OCI-LY1 (cell line): Measurements from ENCODE around the gene ZDHHC16.

ENCODE experiments used
- H2AFZ ChIP-seq: fragments of 200-600 bp; sonication (generic), shearing (Covaris generic); 2 replicates; pipeline ENCODE4 v1.6.0; 2014; ENCODE audit warnings: antibody characterized with exemption, mild to moderate bottlenecking, low read length
- H3F3A ChIP-seq: fragments of 200-600 bp; sonication (generic), shearing (Covaris generic); 2 replicates; pipeline ENCODE4 v1.6.0; 2014; ENCODE audit warnings: mild to moderate bottlenecking, antibody characterized with exemption, low read length, moderate library complexity; ENCODE audit not compliant: insufficient read depth
- H3K27ac ChIP-seq: fragments of 200-600 bp; sonication (generic); 2 replicates; pipeline ENCODE4 v1.5.1; 2014; ENCODE audit warnings: low read length, mixed run types, mild to moderate bottlenecking, low read depth; ENCODE audit not compliant: poor library complexity, severe bottlenecking
- H3K27me3 ChIP-seq: fragments of 200-600 bp; sonication (generic); 2 replicates; pipeline ENCODE4 v1.6.0; 2014; ENCODE audit warnings: antibody characterized with exemption, mild to moderate bottlenecking, low read length, moderate library complexity; ENCODE audit not compliant: insufficient read depth
- H3K36me3 ChIP-seq: fragments of 200-600 bp; sonication (generic); 2 replicates; pipeline ENCODE4 v1.6.1; 2014; ENCODE audit warnings: mild to moderate bottlenecking, antibody characterized with exemption, low read length, moderate library complexity, mixed read lengths; ENCODE audit not compliant: insufficient read depth
- H3K4me1 ChIP-seq: fragments of 200-600 bp; sonication (generic); 2 replicates; pipeline ENCODE4 v1.5.1; 2014; ENCODE audit warnings: mild to moderate bottlenecking, low read length, moderate library complexity; ENCODE audit not compliant: insufficient read depth, severe bottlenecking
- H3K4me2 ChIP-seq: fragments of 200-600 bp; sonication (generic), shearing (Covaris generic); 2 replicates; pipeline ENCODE4 v1.6.1; 2014; ENCODE audit warnings: low read length
- H3K4me3 ChIP-seq: fragments of 200-600 bp; sonication (generic); 2 replicates; pipeline ENCODE4 v1.5.1; 2014; ENCODE audit warnings: low read length, low read depth, mild to moderate bottlenecking, mixed read lengths; ENCODE audit not compliant: poor library complexity, severe bottlenecking
- H3K79me2 ChIP-seq: fragments of 200-600 bp; shearing (Covaris generic); 2 replicates; pipeline ENCODE4 v1.6.1; 2016; ENCODE audit warnings: mixed run types, low read length, mixed read lengths; ENCODE audit not compliant: insufficient read depth
- H3K9ac ChIP-seq: fragments of 200-600 bp; sonication (generic), shearing (Covaris generic); 2 replicates; pipeline ENCODE4 v1.6.1; 2014; ENCODE audit warnings: mild to moderate bottlenecking, low read length, mixed read lengths
- H3K9me2 ChIP-seq: fragments of 200-600 bp; sonication (generic), shearing (Covaris generic); 2 replicates; pipeline ENCODE4 v1.6.1; 2014; ENCODE audit warnings: low read depth, mild to moderate bottlenecking, low read length, mixed read lengths
- H3K9me3 ChIP-seq: fragments of 200-600 bp; shearing (Covaris generic); 2 replicates; pipeline ENCODE4 v1.6.1; 2014; ENCODE audit warnings: low read length, mixed read lengths
- H4K20me1 ChIP-seq: fragments of 200-600 bp; sonication (generic), shearing (Covaris generic); 2 replicates; pipeline ENCODE4 v1.6.0; 2016; ENCODE audit warnings: mild to moderate bottlenecking, low read length; ENCODE audit not compliant: insufficient read depth
- CTCF ChIP-seq: fragments of 200-600 bp; sonication (generic), shearing (Covaris generic); IDR thresholded peaks from 2 replicates; pipeline ENCODE4 v1.5.1; 2017; ENCODE audit warnings: mild to moderate bottlenecking, antibody characterized with exemption, low read length, moderate library complexity, mixed read lengths
- EZH2 ChIP-seq: fragments of 200-600 bp; sonication (generic), shearing (Covaris generic); IDR thresholded peaks from 2 replicates; pipeline ENCODE4 v1.8.0; 2017; ENCODE audit warnings: borderline replicate concordance, mixed run types, mild to moderate bottlenecking, antibody characterized with exemption, low read length, moderate library complexity, mixed read lengths

The ZDHHC16 gene

GRCh38 chr10:97428572-97428981 lies 17.4 kb upstream of the ZDHHC16 start:
- Histone ChIP-seq H3K27ac (peak overlapping the region; percentile 16), H4K20me1 (no peaks in the 10 kb centered on the region), H2AFZ (no peak overlapping the region), H3K9me3 (no peaks in the 10 kb centered on the region), H3K4me2 (peak overlapping the region; percentile 99), H3K27me3 (no peaks in the 10 kb centered on the region), H3K4me3 (peak overlapping the region; percentile 100), H3K4me1 (peaks cover 24% of the 10 kb centered on the region), H3K79me2 (peaks cover 30% of the 10 kb centered on the region), H3K9ac (peak overlapping the region; percentile 99), H3K9me2 (no peaks in the 10 kb centered on the region), H3K36me3 (peaks cover 50% of the 10 kb centered on the region), H3F3A (no peaks in the 10 kb centered on the region)
- TF ChIP-seq CTCF (no peak), EZH2 (no peak)

GRCh38 chr10:97434055-97434454 lies 11.9 kb upstream of the ZDHHC16 start:
- no peaks in the 10 kb centered on the region for H3K9me2 ChIP-seq
- no peak overlapping the region for H3K9ac ChIP-seq
- no peak overlapping the region for H3K4me3 ChIP-seq
- H3K4me2 ChIP-seq, result no peak overlapping the region
- H2AFZ ChIP-seq, result no peak overlapping the region
- H3K36me3 ChIP-seq, result peaks cover 61% of the 10 kb centered on the region
- H3K4me1 ChIP-seq, result no peaks in the 10 kb centered on the region
- no peaks in the 10 kb centered on the region for H3K27me3 ChIP-seq
- peaks cover 4% of the 10 kb centered on the region; the same call in 1 of the 2 replicates for H3K79me2 ChIP-seq
- TF ChIP-seq EZH2 (no peak), CTCF (no peak)
- H3F3A ChIP-seq, result no peaks in the 10 kb centered on the region
- no peaks in the 10 kb centered on the region for H3K9me3 ChIP-seq
- no peaks in the 10 kb centered on the region for H4K20me1 ChIP-seq
- no peak overlapping the region for H3K27ac ChIP-seq

- Histone ChIP-seq H3K4me2 (no peak overlapping the region), H3K27ac (no peak overlapping the region), H3K9me3 (no peaks in the 10 kb centered on the region), H3K9ac (no peak overlapping the region), H3K9me2 (no peaks in the 10 kb centered on the region), H3K36me3 (peaks cover 57% of the 10 kb centered on the region), H4K20me1 (no peaks in the 10 kb centered on the region), H3K79me2 (peaks cover under 1% of the 10 kb centered on the region; the same call in 1 of the 2 replicates), H3F3A (no peaks in the 10 kb centered on the region), H3K4me3 (no peak overlapping the region), H3K4me1 (no peaks in the 10 kb centered on the region), H3K27me3 (no peaks in the 10 kb centered on the region), H2AFZ (no peak overlapping the region)
- TF ChIP-seq EZH2, result no peak
- TF ChIP-seq CTCF, result no peak
Observed at GRCh38 chr10:97434557-97434956, 11.4 kb upstream of the ZDHHC16 start.
